ENCODE data around the gene C1orf185. TPM values are rescaled to one million over a fixed set of nuclear protein-coding genes. Genes with fewer than 3 reads are reported as not detected.

C1orf185 gene
- polyA plus RNA-seq, 5 donors: not detected

Other genes starting within 250 kb of the C1orf185 start
- gene FAF1, start 142.0 kb upstream of the C1orf185 start, polyA plus RNA-seq (ENCODE audit: insufficient read depth in 1 of 5, insufficient read length in 5 of 5, low replicate concordance in 1 of 5): 10 to 100 TPM; 44.6 to 61.4 (median 58.8) TPM
- 10 to 100 TPM; 15.5 to 34.5 (median 25.0) TPM for gene CDKN2C, start 132.0 kb upstream of the C1orf185 start, polyA plus RNA-seq (ENCODE audit: insufficient read depth in 1 of 5, insufficient read length in 5 of 5, low replicate concordance in 1 of 5)
- gene RNF11, start 134.0 kb downstream of the C1orf185 start, polyA plus RNA-seq (ENCODE audit: insufficient read depth in 1 of 5, insufficient read length in 5 of 5, low replicate concordance in 1 of 5): 100 to 1,000 TPM in 4 of 5 donors, 10 to 100 TPM in 1; 93.0 to 113 (median 107) TPM
- gene TTC39A, start 228.3 kb downstream of the C1orf185 start, polyA plus RNA-seq (ENCODE audit: insufficient read depth in 1 of 5, insufficient read length in 5 of 5, low replicate concordance in 1 of 5): 10 to 100 TPM in 3 of 5 donors, 1 to 10 TPM in 2; 7.8 to 12.9 (median 10.2) TPM

Data from right lung (tissue), 5 donors.